H9 (cell line): ENCODE data around the gene PPARA. TPM values are rescaled to one million over a fixed set of nuclear protein-coding genes. Genes with fewer than 3 reads are reported as not detected.

Experiments used
- DNase-seq: peaks from one replicate; pipeline ENCODE4 v3.0.0-alpha.2; 2017
- H2AFZ ChIP-seq: one replicate; pipeline ENCODE4 v1.6.1; 2013; ENCODE audit warnings: mild to moderate bottlenecking, low read length, control low read depth, moderate library complexity
- H2AK5ac ChIP-seq: 2 replicates; pipeline ENCODE4 v1.6.1; 2013; ENCODE audit warnings: low read length, control low read depth, mixed read lengths; ENCODE audit not compliant: insufficient read length
- H2BK120ac ChIP-seq: one replicate; pipeline ENCODE4 v1.6.1; 2013; ENCODE audit warnings: low read depth, mild to moderate bottlenecking, low read length, control low read depth, inconsistent platforms; ENCODE audit not compliant: poor library complexity, severe bottlenecking
- H2BK12ac ChIP-seq: 2 replicates; pipeline ENCODE4 v1.6.1; 2013; ENCODE audit warnings: low read length, control low read depth, mixed read lengths, low read depth; ENCODE audit not compliant: insufficient read length
- H2BK15ac ChIP-seq: 2 replicates; pipeline ENCODE4 v1.6.1; 2013; ENCODE audit warnings: low read depth, low read length, control low read depth
- H2BK20ac ChIP-seq: one replicate; pipeline ENCODE4 v1.6.1; 2013; ENCODE audit warnings: low read depth, mild to moderate bottlenecking, low read length, control low read depth, inconsistent platforms; ENCODE audit not compliant: poor library complexity, severe bottlenecking
- H2BK5ac ChIP-seq: 2 replicates; pipeline ENCODE4 v1.6.1; 2013; ENCODE audit warnings: low read length, control low read depth, mixed read lengths; ENCODE audit not compliant: insufficient read length
- H3K14ac ChIP-seq: 2 replicates; pipeline ENCODE4 v1.6.1; 2013; ENCODE audit warnings: low read length, control low read depth; ENCODE audit not compliant: insufficient read depth
- H3K18ac ChIP-seq: 2 replicates; pipeline ENCODE4 v1.6.1; 2013; ENCODE audit warnings: low read depth, mild to moderate bottlenecking, mixed read lengths, low read length, control low read depth; ENCODE audit not compliant: insufficient read length
- H3K23ac ChIP-seq: 2 replicates; pipeline ENCODE4 v1.6.1; 2013; ENCODE audit warnings: low read length, control low read depth, mixed read lengths, low read depth; ENCODE audit not compliant: insufficient read length
- H3K23me2 ChIP-seq: 2 replicates; pipeline ENCODE4 v1.6.1; 2013; ENCODE audit warnings: low read depth, mild to moderate bottlenecking, mixed read lengths, low read length, control low read depth; ENCODE audit not compliant: insufficient read length, poor library complexity, severe bottlenecking
- H3K27ac ChIP-seq: 2 replicates; pipeline ENCODE4 v1.5.1; 2013; ENCODE audit warnings: low read length, control low read depth, mixed read lengths, low read depth; ENCODE audit not compliant: insufficient read length
- H3K27me3 ChIP-seq: 2 replicates; pipeline ENCODE4 v1.6.1; 2013; ENCODE audit warnings: low read length, control low read depth, inconsistent platforms; ENCODE audit not compliant: insufficient read depth
- H3K4ac ChIP-seq: 2 replicates; pipeline ENCODE4 v1.6.1; 2013; ENCODE audit warnings: low read depth, mild to moderate bottlenecking, control low read depth, inconsistent platforms, low read length, moderate library complexity
- H3K4me1 ChIP-seq: 2 replicates; pipeline ENCODE4 v1.6.1; 2013; ENCODE audit warnings: low read length, control low read depth, inconsistent platforms; ENCODE audit not compliant: insufficient read depth
- H3K4me2 ChIP-seq: 2 replicates; pipeline ENCODE4 v1.6.1; 2013; ENCODE audit warnings: low read length, control low read depth, mixed read lengths; ENCODE audit not compliant: insufficient read length, insufficient read depth
- H3K56ac ChIP-seq: 2 replicates; pipeline ENCODE4 v1.6.1; 2013; ENCODE audit warnings: low read depth, mild to moderate bottlenecking, mixed read lengths, low read length, control low read depth; ENCODE audit not compliant: insufficient read length
- H3K79me1 ChIP-seq: 2 replicates; pipeline ENCODE4 v1.6.1; 2013; ENCODE audit warnings: low read depth, mild to moderate bottlenecking, moderate library complexity, low read length, control low read depth, inconsistent platforms; ENCODE audit not compliant: insufficient read depth, poor library complexity, severe bottlenecking
- H3K79me2 ChIP-seq: 2 replicates; pipeline ENCODE4 v1.6.1; 2013; ENCODE audit warnings: low read length, control low read depth, inconsistent platforms; ENCODE audit not compliant: insufficient read depth
- H3K9ac ChIP-seq: 2 replicates; pipeline ENCODE4 v1.6.1; 2013; ENCODE audit warnings: low read length, control low read depth, mixed read lengths; ENCODE audit not compliant: insufficient read length; ENCODE audit errors: extremely low read depth
- H3K9me3 ChIP-seq: one replicate; pipeline ENCODE4 v1.6.1; 2013; ENCODE audit warnings: low read depth, low read length, inconsistent platforms; ENCODE audit not compliant: control insufficient read depth
- H3T11ph ChIP-seq: one replicate; pipeline ENCODE4 v1.6.1; 2013; ENCODE audit warnings: mild to moderate bottlenecking, low read length, control low read depth, inconsistent platforms
- H4K20me1 ChIP-seq: one replicate; pipeline ENCODE4 v1.6.1; 2013; ENCODE audit not compliant: control insufficient read depth, insufficient read length, insufficient read depth
- H4K5ac ChIP-seq: 2 replicates; pipeline ENCODE4 v1.6.1; 2013; ENCODE audit warnings: low read depth, mild to moderate bottlenecking, mixed read lengths, low read length, control low read depth; ENCODE audit not compliant: insufficient read length
- H4K8ac ChIP-seq: replicated peaks from 2 replicates; pipeline ENCODE4 v1.6.1; 2013; ENCODE audit warnings: low read length, control low read depth, mixed read lengths, low read depth; ENCODE audit not compliant: insufficient read length
- H4K91ac ChIP-seq: 2 replicates; pipeline ENCODE4 v1.6.1; 2013; ENCODE audit warnings: low read depth, mild to moderate bottlenecking, moderate library complexity, mixed read lengths, low read length, control low read depth; ENCODE audit not compliant: insufficient read length
- H3K27ac Mint-ChIP-seq, 3 experiments: 2 replicates in 2 of 3; 3 replicates in 1 of 3; pipeline ENCODE4 v1.8.0; 2020 to 2021; ENCODE audit warnings: mixed read lengths in 3 of 3, mild to moderate bottlenecking in 1 of 3, moderate library complexity in 1 of 3
- H3K27me3 Mint-ChIP-seq: 2 replicates; pipeline ENCODE4 v1.8.0; 2021; ENCODE audit warnings: low read depth, mild to moderate bottlenecking, moderate library complexity, mixed read lengths
- H3K36me3 Mint-ChIP-seq, 3 experiments: 2 replicates in 2 of 3; 3 replicates in 1 of 3; pipeline ENCODE4 v1.8.0; 2020 to 2021; ENCODE audit warnings: low read depth in 3 of 3, mixed read lengths in 3 of 3; ENCODE audit not compliant: insufficient read depth in 1 of 3
- H3K4me1 Mint-ChIP-seq, 2 experiments: 2 replicates each; pipeline ENCODE4 v1.8.0; 2020; ENCODE audit warnings: mixed read lengths in 2 of 2
- H3K4me3 Mint-ChIP-seq, 2 experiments: 2 replicates in 1 of 2; 3 replicates in 1 of 2; pipeline ENCODE4 v1.8.0; 2020 to 2021; ENCODE audit warnings: mild to moderate bottlenecking in 2 of 2, mixed read lengths in 2 of 2, moderate library complexity in 1 of 2
- H3K9me3 Mint-ChIP-seq, 2 experiments: 2 replicates in 1 of 2; 3 replicates in 1 of 2; pipeline ENCODE4 v1.8.0; 2020; ENCODE audit warnings: mild to moderate bottlenecking in 2 of 2, mixed read lengths in 2 of 2, moderate library complexity in 1 of 2
- WGBS: extraction: QIAGEN DNeasy Blood & Tissue Kit; methylation state at CpG from one replicate; pipeline ENCODE4 v1.1.7; 2013; ENCODE audit warnings: missing lambda C conversion rate, low lambda C conversion rate, mixed read lengths; ENCODE audit not compliant: insufficient read length; ENCODE audit errors: extremely low coverage; 5-methylcytosine and 5-hydroxymethylcytosine counted together
- total RNA-seq: library from RNA; stranded (reverse); gene quantifications from 2 replicates; pipeline ENCODE4 v1.2.1, GENCODE V29; 2021
- TF ChIP-seq, protein P1 (sequence below): fragments of 200-600 bp; sonication (generic); conservative IDR thresholded peaks from 3 replicates; pipeline ENCODE4 v1.8.0; 2021; ENCODE audit warnings: antibody characterized with exemption, mild to moderate bottlenecking

PPARA gene
- total RNA-seq, 1 experiment from 2014 or later: 7.3 TPM

DNA sequence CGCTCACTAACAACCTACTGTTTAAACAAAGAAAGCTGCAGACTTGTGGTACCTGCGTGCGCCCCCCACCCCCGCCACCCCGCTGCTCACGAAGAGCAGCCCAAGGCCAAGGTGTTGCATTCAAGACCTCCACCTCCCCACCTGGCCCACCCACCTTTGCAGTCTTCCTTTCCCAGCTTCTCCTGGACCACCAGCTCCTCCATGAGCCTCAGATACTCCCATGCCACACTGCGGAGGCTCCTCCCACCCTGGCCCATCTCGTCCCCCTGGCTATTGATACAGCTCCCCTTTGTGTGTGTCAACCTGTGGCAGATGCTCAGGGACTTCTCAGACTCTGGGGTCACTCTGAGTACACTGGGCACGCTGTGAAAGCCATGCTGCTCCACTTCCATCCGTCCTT, 95.9 kb downstream of the PPARA start:
- H4K5ac ChIP-seq: no peak overlapping the region
- no peak overlapping the region for H3K4me2 ChIP-seq
- Mint-ChIP-seq H3K9me3 (0 out of 5 replicates have a peak, but pooled peaks cover 0 to under 1% of the 10 kb centered on the region in 2 experiments), H3K27ac (peak overlapping the region in 2 of 3 experiments; percentile 18 to 61; a peak in 2 of 7 replicates), H3K27me3 (peaks cover 6% of the 10 kb centered on the region), H3K36me3 (peaks cover 1 to 8% (median 8%) of the 10 kb centered on the region in 3 experiments; a peak in 4 of 7 replicates), H3K4me3 (no peak overlapping the region), H3K4me1 (peaks cover 2 to 10% of the 10 kb centered on the region in 2 experiments)
- H3K4ac ChIP-seq: no peak overlapping the region
- H3K27me3 ChIP-seq: no peaks in the 10 kb centered on the region
- H3K79me2 ChIP-seq: no peaks in the 10 kb centered on the region
- H3K14ac ChIP-seq: no peak overlapping the region
- H4K8ac ChIP-seq: no peak overlapping the region
- H3K27ac ChIP-seq: no peak overlapping the region
- no peak overlapping the region for H2BK20ac ChIP-seq
- TF ChIP-seq, protein P1, sequence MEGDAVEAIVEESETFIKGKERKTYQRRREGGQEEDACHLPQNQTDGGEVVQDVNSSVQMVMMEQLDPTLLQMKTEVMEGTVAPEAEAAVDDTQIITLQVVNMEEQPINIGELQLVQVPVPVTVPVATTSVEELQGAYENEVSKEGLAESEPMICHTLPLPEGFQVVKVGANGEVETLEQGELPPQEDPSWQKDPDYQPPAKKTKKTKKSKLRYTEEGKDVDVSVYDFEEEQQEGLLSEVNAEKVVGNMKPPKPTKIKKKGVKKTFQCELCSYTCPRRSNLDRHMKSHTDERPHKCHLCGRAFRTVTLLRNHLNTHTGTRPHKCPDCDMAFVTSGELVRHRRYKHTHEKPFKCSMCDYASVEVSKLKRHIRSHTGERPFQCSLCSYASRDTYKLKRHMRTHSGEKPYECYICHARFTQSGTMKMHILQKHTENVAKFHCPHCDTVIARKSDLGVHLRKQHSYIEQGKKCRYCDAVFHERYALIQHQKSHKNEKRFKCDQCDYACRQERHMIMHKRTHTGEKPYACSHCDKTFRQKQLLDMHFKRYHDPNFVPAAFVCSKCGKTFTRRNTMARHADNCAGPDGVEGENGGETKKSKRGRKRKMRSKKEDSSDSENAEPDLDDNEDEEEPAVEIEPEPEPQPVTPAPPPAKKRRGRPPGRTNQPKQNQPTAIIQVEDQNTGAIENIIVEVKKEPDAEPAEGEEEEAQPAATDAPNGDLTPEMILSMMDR: no peak
- no peak overlapping the region for H2AK5ac ChIP-seq
- H4K20me1 ChIP-seq: no peaks in the 10 kb centered on the region
- H4K91ac ChIP-seq: no peak overlapping the region
- no peak overlapping the region for H3K9ac ChIP-seq
- H2BK15ac ChIP-seq: no peak overlapping the region
- no peaks in the 10 kb centered on the region for H3K79me1 ChIP-seq
- no peak overlapping the region for H2BK5ac ChIP-seq
- no peak overlapping the region for H2AFZ ChIP-seq
- no peak overlapping the region for H3T11ph ChIP-seq
- no peak overlapping the region for H2BK12ac ChIP-seq
- H2BK120ac ChIP-seq: no peak overlapping the region
- H3K4me1 ChIP-seq: no peaks in the 10 kb centered on the region
- WGBS: no CpG with 5 or more reads among the region's 10 CpGs
- no peaks in the 10 kb centered on the region for H3K9me3 ChIP-seq
- DNase-seq: no peak
- H3K23ac ChIP-seq: no peak overlapping the region
- H3K18ac ChIP-seq: no peak overlapping the region
- peaks cover 7% of the 10 kb centered on the region for H3K23me2 ChIP-seq
- no peak overlapping the region for H3K56ac ChIP-seq
